Neural cell (in vitro differentiated cells): ENCODE results near the gene RASSF8. TPM values are rescaled to one million over a fixed set of nuclear protein-coding genes. Genes with fewer than 3 reads are reported as not detected.
A peak's percentile ranks its signal among the peaks of the same experiment; 100 is the strongest.

Source experiments
- H2AFZ ChIP-seq: fragments of 200-600, 300-800 bp; sonication (generic), shearing (Covaris generic); 2 replicates; pipeline ENCODE4 v1.6.0; 2014; ENCODE audit warnings: low read depth, mild to moderate bottlenecking, antibody characterized with exemption, low read length, moderate library complexity
- H3F3A ChIP-seq: fragments of 200-600 bp; shearing (Covaris generic); 2 replicates; pipeline ENCODE4 v1.6.1; 2016; ENCODE audit warnings: mild to moderate bottlenecking, moderate library complexity, mixed read lengths, antibody characterized with exemption, low read length; ENCODE audit not compliant: insufficient read depth, poor library complexity, severe bottlenecking
- H3K27ac ChIP-seq: fragments of 200-600, 300-800 bp; sonication (generic), shearing (Covaris generic); 2 replicates; pipeline ENCODE4 v1.5.1; 2014; ENCODE audit warnings: mild to moderate bottlenecking, low read length, moderate library complexity
- H3K27me3 ChIP-seq: fragments of 300-800, 200-600 bp; sonication (generic), shearing (Covaris generic); 2 replicates; pipeline ENCODE4 v1.6.0; 2014; ENCODE audit warnings: mild to moderate bottlenecking, low read depth, low read length, moderate library complexity; ENCODE audit not compliant: insufficient read depth
- H3K36me3 ChIP-seq: fragments of 300-800, 200-600 bp; sonication (generic), shearing (Covaris generic); 2 replicates; pipeline ENCODE4 v1.5.1; 2014; ENCODE audit warnings: mild to moderate bottlenecking, antibody characterized with exemption, low read length, moderate library complexity; ENCODE audit not compliant: insufficient read depth
- H3K4me2 ChIP-seq: fragments of 300-800, 200-600 bp; sonication (generic), shearing (Covaris generic); 2 replicates; pipeline ENCODE4 v1.6.0; 2014; ENCODE audit warnings: mild to moderate bottlenecking, low read length
- H3K4me3 ChIP-seq: fragments of 300-800, 200-600 bp; sonication (generic), shearing (Covaris generic); 2 replicates; pipeline ENCODE4 v1.5.1; 2014; ENCODE audit warnings: mild to moderate bottlenecking, low read length, moderate library complexity
- H3K79me2 ChIP-seq: fragments of 200-600 bp; shearing (Covaris generic); replicated peaks from 2 replicates; pipeline ENCODE4 v1.6.0; 2014; ENCODE audit warnings: mild to moderate bottlenecking, low read length, moderate library complexity; ENCODE audit not compliant: insufficient read depth
- H3K9ac ChIP-seq: fragments of 300-800, 200-600 bp; sonication (generic), shearing (Covaris generic); 2 replicates; pipeline ENCODE4 v1.6.1; 2016; ENCODE audit warnings: mild to moderate bottlenecking, low read length, mixed read lengths
- H3K9me2 ChIP-seq: fragments of 200-600 bp; shearing (Covaris generic); 2 replicates; pipeline ENCODE4 v1.6.1; 2016; ENCODE audit warnings: mild to moderate bottlenecking, low read length, mixed read lengths; ENCODE audit not compliant: insufficient read depth
- H3K9me3 ChIP-seq: fragments of 200-600, 300-800 bp; sonication (generic), shearing (Covaris generic); 2 replicates; pipeline ENCODE4 v1.6.1; 2016; ENCODE audit warnings: mild to moderate bottlenecking, mixed run types, low read length, moderate library complexity, mixed read lengths
- H4K20me1 ChIP-seq: fragments of 200-600 bp; shearing (Covaris generic); 2 replicates; pipeline ENCODE4 v1.6.1; 2016; ENCODE audit warnings: mild to moderate bottlenecking, mixed run types; ENCODE audit not compliant: insufficient read depth
- EP300 ChIP-seq: fragments of 450-650 bp; conservative IDR thresholded peaks from 2 replicates; pipeline ENCODE4 v1.6.1; 2014; ENCODE audit warnings: antibody characterized with exemption, mild to moderate bottlenecking, moderate library complexity; ENCODE audit not compliant: poor library complexity, severe bottlenecking
- EZH2 ChIP-seq: fragments of 200-600, 300-800 bp; shearing (Covaris generic), sonication (generic); IDR thresholded peaks from 2 replicates; pipeline ENCODE4 v1.6.1; 2014; ENCODE audit warnings: antibody characterized with exemption, low read length, borderline replicate concordance, mild to moderate bottlenecking; ENCODE audit not compliant: insufficient read depth, poor library complexity, severe bottlenecking
- MXI1 ChIP-seq: fragments of 450-650 bp; conservative IDR thresholded peaks from 2 replicates; pipeline ENCODE4 v1.6.1; 2014; ENCODE audit warnings: antibody characterized with exemption, mild to moderate bottlenecking; ENCODE audit not compliant: poor library complexity, severe bottlenecking
- POLR2AphosphoS5 ChIP-seq: IDR thresholded peaks from 2 replicates; pipeline ENCODE4 v1.6.1; 2012
- RAD21 ChIP-seq: fragments of 450-650 bp; conservative IDR thresholded peaks from 2 replicates; pipeline ENCODE4 v1.6.1; 2014; ENCODE audit warnings: antibody characterized with exemption, mild to moderate bottlenecking, moderate library complexity
- SMC3 ChIP-seq: fragments of 450-650 bp; conservative IDR thresholded peaks from 2 replicates; pipeline ENCODE4 v1.6.1; 2014; ENCODE audit warnings: antibody characterized with exemption, mild to moderate bottlenecking, moderate library complexity; ENCODE audit not compliant: poor library complexity
- TAF1 ChIP-seq: IDR thresholded peaks from 2 replicates; pipeline ENCODE4 v1.6.1; 2012; ENCODE audit warnings: low read depth
- polyA plus RNA-seq: library from polyadenylated mRNA; depleted of rRNA; stranded (reverse); fragments of >200 nt; gene quantifications from 2 replicates; pipeline ENCODE4 v1.2.3, GENCODE V29; 2014
- TF ChIP-seq, protein P1 (sequence below): fragments of 450-650 bp; IDR thresholded peaks from 2 replicates; pipeline ENCODE4 v1.5.1; 2014; ENCODE audit warnings: antibody characterized with exemption, mild to moderate bottlenecking, moderate library complexity; ENCODE audit not compliant: poor library complexity, severe bottlenecking
- TF ChIP-seq, protein P2 (sequence below): IDR thresholded peaks from 2 replicates; pipeline ENCODE4 v1.6.1; 2012; ENCODE audit warnings: borderline replicate concordance

Gene RASSF8
- polyA plus RNA-seq, 1 donor from 2014 or later, result 11.4 TPM

DNA sequence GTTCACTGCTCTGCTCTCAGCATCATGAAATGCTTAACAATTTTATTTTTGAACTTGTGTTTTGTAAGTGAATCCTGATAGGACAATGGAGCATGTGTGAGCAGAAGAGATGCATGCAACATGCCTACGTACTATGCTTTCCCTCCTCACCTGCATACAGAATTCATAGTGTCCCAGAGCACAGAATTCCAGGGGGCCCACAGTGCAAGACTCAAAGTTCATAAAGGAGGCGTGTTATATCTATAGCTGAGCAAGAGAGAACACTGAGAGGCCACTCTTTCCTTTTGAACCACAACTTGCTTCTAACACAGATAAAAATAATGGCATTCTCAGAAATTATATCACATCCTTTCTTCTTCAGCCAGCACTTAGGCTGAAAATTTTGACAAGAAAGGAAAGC is 137.6 kb downstream of the RASSF8 start:
- H4K20me1 ChIP-seq, result no peaks in the 10 kb centered on the region
- no peak overlapping the region for H2AFZ ChIP-seq
- no peaks in the 10 kb centered on the region for H3F3A ChIP-seq
- no peak overlapping the region for H3K4me3 ChIP-seq
- no peak overlapping the region for H3K27ac ChIP-seq
- H3K9ac ChIP-seq, result no peak overlapping the region
- TF ChIP-seq EP300, result no peak
- TF ChIP-seq RAD21, result no peak
- no peak for TF ChIP-seq POLR2AphosphoS5
- TF ChIP-seq, protein P1, sequence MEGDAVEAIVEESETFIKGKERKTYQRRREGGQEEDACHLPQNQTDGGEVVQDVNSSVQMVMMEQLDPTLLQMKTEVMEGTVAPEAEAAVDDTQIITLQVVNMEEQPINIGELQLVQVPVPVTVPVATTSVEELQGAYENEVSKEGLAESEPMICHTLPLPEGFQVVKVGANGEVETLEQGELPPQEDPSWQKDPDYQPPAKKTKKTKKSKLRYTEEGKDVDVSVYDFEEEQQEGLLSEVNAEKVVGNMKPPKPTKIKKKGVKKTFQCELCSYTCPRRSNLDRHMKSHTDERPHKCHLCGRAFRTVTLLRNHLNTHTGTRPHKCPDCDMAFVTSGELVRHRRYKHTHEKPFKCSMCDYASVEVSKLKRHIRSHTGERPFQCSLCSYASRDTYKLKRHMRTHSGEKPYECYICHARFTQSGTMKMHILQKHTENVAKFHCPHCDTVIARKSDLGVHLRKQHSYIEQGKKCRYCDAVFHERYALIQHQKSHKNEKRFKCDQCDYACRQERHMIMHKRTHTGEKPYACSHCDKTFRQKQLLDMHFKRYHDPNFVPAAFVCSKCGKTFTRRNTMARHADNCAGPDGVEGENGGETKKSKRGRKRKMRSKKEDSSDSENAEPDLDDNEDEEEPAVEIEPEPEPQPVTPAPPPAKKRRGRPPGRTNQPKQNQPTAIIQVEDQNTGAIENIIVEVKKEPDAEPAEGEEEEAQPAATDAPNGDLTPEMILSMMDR, result no peak
- no peak for TF ChIP-seq TAF1
- TF ChIP-seq, protein P2, sequence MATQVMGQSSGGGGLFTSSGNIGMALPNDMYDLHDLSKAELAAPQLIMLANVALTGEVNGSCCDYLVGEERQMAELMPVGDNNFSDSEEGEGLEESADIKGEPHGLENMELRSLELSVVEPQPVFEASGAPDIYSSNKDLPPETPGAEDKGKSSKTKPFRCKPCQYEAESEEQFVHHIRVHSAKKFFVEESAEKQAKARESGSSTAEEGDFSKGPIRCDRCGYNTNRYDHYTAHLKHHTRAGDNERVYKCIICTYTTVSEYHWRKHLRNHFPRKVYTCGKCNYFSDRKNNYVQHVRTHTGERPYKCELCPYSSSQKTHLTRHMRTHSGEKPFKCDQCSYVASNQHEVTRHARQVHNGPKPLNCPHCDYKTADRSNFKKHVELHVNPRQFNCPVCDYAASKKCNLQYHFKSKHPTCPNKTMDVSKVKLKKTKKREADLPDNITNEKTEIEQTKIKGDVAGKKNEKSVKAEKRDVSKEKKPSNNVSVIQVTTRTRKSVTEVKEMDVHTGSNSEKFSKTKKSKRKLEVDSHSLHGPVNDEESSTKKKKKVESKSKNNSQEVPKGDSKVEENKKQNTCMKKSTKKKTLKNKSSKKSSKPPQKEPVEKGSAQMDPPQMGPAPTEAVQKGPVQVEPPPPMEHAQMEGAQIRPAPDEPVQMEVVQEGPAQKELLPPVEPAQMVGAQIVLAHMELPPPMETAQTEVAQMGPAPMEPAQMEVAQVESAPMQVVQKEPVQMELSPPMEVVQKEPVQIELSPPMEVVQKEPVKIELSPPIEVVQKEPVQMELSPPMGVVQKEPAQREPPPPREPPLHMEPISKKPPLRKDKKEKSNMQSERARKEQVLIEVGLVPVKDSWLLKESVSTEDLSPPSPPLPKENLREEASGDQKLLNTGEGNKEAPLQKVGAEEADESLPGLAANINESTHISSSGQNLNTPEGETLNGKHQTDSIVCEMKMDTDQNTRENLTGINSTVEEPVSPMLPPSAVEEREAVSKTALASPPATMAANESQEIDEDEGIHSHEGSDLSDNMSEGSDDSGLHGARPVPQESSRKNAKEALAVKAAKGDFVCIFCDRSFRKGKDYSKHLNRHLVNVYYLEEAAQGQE, result no peak
- TF ChIP-seq SMC3, result no peak
- TF ChIP-seq MXI1, result no peak
- H3K4me2 ChIP-seq, result no peak overlapping the region
- H3K79me2 ChIP-seq, result no peaks in the 10 kb centered on the region
- no peaks in the 10 kb centered on the region for H3K9me2 ChIP-seq
- H3K36me3 ChIP-seq, result no peaks in the 10 kb centered on the region
- no peaks in the 10 kb centered on the region for H3K9me3 ChIP-seq
- H3K27me3 ChIP-seq, result no peaks in the 10 kb centered on the region

- no peak overlapping the region for H3K9ac ChIP-seq
- H3K9me3 ChIP-seq, result no peaks in the 10 kb centered on the region
- no peak overlapping the region for H3K4me2 ChIP-seq
- H3K79me2 ChIP-seq, result no peaks in the 10 kb centered on the region
- no peak overlapping the region for H3K4me3 ChIP-seq
- no peak overlapping the region for H2AFZ ChIP-seq
- peak; percentile 84 for TF ChIP-seq SMC3
- TF ChIP-seq, protein P2, result no peak
- TF ChIP-seq EZH2, result no peak
- TF ChIP-seq TAF1, result no peak
- no peak for TF ChIP-seq MXI1
- TF ChIP-seq EP300, result no peak
- TF ChIP-seq, protein P1, result peak; percentile 89
- TF ChIP-seq POLR2AphosphoS5, result no peak
- peak; percentile 90 for TF ChIP-seq RAD21
- no peaks in the 10 kb centered on the region for H4K20me1 ChIP-seq
- no peaks in the 10 kb centered on the region for H3K27me3 ChIP-seq
- no peak overlapping the region for H3K27ac ChIP-seq
- no peaks in the 10 kb centered on the region for H3K9me2 ChIP-seq
- no peaks in the 10 kb centered on the region for H3F3A ChIP-seq
- H3K36me3 ChIP-seq, result no peaks in the 10 kb centered on the region
These were observed 138.8 kb downstream of the RASSF8 start for GRCh38 chr12:26097046-26097878.
